Activated T-cell treated with anti-CD3 and anti-CD28 coated beads for 24 hours (primary cell): ENCODE results near the gene FBXL7.

Experiments used
- DNase-seq: peaks from one replicate; pipeline ENCODE4 v3.0.0-alpha.2; 2020; ENCODE audit warnings: low read depth

Gene FBXL7

DNA sequence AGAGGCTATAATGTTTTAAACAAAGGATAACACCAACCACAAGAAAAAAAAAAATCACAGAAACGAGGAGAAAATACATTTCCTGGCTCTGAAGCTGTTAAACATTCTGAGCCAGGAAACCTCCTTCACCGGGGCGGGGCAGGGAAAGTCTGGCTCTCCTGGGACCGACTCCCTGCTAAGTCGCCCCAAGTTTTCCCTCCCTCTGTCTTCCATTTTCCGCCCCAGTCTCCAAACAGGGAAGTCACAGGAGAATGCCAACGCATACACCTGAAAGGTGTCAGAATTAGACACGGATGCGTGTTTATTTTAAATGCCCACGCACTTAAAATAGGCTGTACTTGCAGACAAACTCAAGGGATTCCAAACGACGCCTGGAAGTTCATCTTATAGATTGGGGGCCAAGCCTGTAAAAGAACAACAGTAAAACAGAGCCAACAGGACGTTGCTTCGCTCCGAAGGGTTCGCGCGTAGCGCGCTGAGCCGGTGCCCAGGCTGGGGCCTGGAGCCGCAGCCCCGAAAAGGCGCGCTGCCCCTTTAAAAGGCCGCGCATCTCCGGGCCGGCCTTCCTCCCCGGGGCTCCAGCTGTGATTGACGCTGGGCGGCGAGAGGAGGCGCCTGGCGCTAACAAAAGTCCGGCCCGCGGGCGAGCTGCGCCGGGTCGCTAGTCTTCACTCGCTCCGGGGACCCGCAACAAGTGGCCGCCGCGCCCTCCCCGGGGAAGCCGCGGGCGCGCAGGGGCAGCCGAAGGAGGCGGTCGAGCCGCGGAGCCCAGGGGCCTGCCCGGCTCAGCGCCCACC lies at the start of gene FBXL7:
Gene FBXL7 (plus strand): TSS at position 653 of the 797 bp plus-strand sequence.
- DNase-seq, result no peak

DNA sequence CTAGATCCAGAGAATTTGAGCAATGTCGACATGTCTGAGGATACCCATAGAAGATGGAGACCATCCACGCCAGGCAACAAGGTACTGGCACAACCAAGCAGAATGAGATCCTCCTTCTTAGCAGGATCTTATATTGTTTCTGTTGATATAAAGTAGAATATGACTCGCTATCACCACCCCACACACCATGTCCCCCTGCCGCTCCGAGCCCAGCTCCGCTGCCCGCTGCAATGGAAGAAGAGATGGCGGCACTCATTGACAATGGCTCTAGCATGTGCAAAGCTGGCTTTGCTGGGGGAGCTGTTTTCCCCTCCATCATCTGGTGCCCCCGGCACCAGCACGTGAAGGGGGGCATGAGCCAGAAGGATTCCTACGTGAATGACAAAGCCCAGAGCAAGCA lies 49.5 kb upstream of the FBXL7 start:
- no peak for DNase-seq

DNA sequence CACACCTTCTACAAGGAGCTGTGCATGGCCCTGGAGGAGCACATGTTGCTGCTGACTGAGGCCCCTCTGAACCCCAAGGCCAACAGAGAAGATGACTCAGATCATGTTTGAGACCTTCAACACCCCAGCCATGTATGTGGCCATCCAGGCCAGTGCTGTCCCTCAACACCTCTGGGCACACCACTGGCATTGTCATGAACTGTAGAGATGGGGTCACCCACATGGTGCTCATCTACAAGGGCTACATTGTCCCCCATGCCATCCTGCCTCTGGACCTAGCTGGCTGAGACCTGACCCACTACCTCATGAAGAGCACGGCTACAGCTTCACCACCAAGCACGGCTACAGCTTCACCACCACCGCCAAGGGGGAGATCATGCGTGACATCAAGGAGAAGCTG lies 49.0 kb upstream of the FBXL7 start:
- no peak for DNase-seq

- no peak for DNase-seq
Measured at GRCh38 chr5:15452030-15452429, 48.0 kb upstream of the FBXL7 start.

DNA sequence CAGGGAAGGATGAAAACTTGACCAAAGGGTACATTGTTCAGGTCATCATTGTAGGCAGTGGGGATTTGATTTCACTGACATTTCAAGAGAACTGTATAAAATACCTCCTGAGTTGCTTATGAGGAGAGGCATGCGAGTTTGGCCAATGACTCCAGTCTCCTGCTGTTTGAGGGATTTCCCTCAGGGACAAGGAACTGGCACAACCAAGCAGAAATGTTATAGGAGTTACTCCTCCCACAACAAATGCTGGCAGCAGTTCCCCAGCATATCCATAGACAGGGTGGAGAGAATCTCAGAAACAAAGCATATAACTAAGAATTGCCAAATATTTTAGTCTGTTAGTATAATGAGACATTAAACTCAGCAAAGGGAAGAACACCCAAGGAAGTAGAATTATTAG lies 47.2 kb upstream of the FBXL7 start:
- DNase-seq, result no peak

DNA sequence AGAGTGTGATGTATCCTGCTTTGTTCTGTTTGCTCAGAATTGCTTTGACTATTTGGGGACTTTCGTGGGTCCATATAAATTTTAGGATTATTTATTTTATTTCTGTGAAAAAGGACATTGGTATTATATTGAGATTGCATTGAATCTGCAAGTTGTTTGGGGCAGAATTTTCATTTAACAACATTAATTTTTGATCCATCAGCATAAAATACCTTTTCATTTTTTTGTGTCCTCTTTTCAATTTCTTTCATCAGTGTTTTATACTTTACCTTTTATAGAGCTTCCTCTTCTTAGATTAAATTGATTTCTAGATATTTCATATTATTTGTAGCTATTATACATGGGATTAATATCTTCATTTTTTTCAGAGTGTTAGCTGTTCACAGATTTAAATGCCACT lies 40.8 kb upstream of the FBXL7 start:
- DNase-seq, result no peak

- no peak for DNase-seq
Measured at GRCh38 chr5:15463231-15463980, 36.6 kb upstream of the FBXL7 start.

- no peak for DNase-seq
Measured at GRCh38 chr5:15472116-15472515, 27.9 kb upstream of the FBXL7 start.

DNA sequence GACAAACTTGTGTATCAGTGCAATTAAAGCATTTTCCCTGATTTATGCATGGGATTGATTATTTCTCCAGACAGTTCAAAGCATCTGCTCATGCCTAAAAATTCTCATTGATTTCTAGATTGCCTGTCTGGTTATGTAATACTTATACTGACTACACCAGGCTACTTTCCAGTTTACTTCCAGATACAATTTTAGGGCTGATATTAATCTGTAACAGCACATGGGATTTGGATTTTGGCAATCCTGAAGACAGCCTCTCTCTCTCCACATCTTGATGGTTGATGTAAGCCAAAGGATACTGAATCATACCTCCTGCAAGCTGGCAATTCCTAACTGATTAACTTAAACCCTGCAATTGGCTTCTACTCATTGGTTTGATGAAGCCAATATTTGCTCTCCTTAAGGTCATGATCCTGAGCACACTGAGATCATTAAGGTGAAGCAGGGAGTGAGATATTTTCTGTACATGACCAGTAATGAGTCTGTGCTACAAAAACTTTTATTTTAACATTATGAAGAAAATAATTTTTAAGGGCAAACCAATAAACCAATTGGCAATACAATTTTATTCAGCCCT lies 25.7 kb upstream of the FBXL7 start:
- no peak for DNase-seq

- no peak for DNase-seq
Measured at GRCh38 chr5:15475367-15475766, 24.6 kb upstream of the FBXL7 start.

- DNase-seq, result no peak
Measured at GRCh38 chr5:15476977-15477376, 23.0 kb upstream of the FBXL7 start.

DNA sequence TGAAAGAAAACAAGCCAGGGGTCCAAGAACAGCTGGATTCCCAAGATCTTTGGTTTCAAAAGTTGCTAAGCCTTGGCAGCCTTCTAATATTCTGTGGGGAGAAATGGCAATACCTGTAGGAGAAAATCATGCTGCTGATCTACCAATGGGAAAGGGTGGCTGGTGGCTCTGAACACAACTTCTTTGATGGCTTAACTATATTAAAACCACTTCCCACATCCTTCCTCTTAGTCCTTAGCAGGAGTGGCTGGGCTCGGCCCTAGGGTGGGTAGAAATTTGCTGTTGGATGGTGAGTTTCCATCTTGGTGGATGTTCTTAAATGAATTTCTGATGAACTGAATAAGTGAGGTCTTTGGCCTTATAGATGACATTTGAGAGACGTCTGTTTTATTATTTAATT lies 19.5 kb upstream of the FBXL7 start:
- no peak for DNase-seq

GRCh38 chr5:15483351-15484097 lies 16.5 kb upstream of the FBXL7 start:
- DNase-seq, result no peak

DNA sequence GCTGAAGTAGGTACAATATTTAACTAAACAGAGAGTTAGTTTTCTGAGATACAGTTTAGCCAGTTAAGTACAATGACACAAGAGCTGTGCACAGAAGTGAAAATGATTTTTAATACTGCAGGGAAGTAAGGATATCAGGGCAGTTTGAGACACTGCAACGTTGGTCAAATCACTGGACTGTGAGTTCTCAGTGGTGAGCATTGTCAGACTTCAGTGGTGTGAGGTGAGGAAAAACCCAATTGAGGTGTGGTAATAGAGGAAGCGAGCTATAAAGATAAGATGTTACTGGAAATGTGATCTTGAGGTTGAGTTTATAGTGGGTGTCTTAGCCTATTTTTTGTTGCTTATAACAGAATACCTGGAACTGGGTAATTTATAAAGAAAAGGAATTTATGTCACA lies 12.8 kb upstream of the FBXL7 start:
- DNase-seq, result no peak

DNA sequence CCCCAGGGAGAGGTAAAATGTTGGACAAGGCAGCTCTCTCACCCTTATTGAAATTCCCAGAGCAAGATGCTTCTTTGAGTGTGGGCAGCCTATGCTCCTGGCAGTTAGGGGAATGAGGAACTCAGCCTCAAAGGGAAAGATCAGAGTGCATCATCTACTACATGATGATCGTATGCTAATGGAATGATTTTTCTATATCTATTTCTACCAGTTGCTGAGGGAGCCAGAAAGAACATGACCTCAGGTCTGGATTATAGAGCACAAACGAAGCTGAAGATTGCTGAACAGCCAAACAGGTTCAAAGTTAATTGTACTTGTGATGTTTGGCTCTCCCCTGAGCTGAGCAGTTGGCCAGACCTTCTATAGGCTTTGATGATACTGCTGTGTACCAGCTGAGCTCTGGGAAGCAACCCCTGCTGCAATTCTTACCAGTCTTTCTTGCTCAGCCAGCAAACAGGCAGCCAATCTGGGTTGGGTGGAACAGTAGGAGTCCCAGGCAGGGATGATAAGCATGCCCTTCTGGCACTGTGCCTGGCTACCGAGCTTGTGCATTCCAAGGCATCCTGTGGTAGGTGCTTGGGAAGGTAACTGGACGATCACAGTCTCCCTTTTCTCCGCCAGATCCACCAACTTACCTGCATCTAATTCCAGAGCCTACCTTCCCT lies 10.3 kb upstream of the FBXL7 start:
- DNase-seq, result no peak

DNA sequence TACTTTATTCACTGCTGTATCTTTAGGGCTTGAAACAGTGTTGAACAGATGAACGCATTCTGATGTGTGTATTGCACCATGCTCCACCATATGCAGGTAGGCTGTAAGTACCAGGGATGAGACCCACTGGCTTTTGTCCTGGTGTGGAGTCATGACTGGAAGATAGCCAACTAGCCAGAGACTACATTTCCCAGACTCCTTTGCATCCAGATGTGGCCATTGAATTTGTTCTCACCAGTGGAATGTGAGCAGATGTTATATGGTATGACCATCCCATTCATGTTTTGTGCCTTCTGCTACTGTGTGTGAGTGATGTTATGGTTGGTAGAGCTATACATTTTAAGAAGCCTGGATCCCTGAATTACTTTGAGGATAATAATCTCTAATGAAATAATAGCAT lies 7.4 kb upstream of the FBXL7 start:
- DNase-seq, result no peak

DNA sequence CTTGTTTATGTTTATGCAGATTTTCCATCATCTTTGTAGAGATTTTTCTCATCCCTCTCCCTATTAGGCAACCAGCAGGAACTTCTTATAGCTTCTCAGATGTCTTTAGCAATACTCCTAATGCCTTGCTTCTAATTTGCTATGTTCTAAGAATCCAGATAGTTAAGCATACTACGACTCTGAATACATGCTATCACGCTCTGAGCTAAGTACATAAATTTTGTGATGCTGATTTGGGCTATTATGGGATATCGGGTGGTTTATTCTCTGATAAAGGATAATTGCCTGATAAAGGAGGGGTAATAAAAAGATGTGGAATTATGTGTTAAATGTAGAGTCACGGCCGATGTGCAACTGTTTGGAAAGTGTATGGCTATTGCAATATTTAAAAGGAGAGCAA lies 6.5 kb upstream of the FBXL7 start:
- no peak for DNase-seq

- DNase-seq, result no peak
Measured at GRCh38 chr5:15495026-15495425, 5.0 kb upstream of the FBXL7 start.

- DNase-seq, result no peak
Measured at GRCh38 chr5:15496886-15497285, 3.1 kb upstream of the FBXL7 start.

DNA sequence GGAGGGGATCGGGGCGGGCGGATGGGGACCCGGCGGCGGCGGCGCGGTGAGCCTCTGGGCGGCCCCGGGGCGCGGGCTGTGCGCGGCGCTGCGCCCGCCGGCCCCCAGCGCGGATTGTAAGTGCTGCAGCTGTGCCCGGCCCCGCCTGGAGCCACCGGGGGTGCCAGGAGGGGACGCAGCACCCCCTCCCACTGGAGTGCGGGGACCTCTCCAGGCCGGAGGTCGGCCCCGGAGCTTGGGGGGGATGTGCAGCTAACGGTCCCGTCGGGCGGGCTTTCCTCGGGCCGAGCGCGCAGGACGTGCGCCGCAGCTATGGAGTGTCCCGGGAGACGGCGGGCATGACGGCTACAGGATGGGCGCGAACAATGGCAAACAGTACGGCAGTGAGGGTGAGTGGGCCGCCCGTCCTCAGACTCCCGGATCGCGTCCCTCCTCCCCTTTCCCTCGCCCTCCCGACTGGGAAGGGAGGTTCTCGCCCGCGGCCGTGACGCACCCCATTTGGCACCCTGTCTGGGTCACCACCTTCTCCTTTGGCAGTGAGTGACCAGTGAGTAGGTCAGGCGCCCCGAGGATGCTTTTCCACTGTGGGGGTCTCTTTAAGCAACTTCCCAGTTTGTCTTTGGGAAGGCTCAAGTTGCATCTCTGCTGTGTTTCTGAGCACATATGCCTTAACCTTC lies 483 bp downstream of the FBXL7 start:
- DNase-seq, result no peak

- DNase-seq, result no peak
Measured at GRCh38 chr5:15501091-15501791, 1.3 kb downstream of the FBXL7 start.
